Neutrophil (primary cell): ENCODE data around the gene CDHR3.
"Not testable (repeated sequence)": the region's sequence is repeated elsewhere in the genome, so short reads cannot be mapped to it uniquely, and the experiment has no call there.

Source experiments
- H3K27ac ChIP-seq: fragments of 200-600 bp; sonication (generic); 2 replicates; pipeline ENCODE4 v1.5.1; 2016; ENCODE audit warnings: mild to moderate bottlenecking, moderate library complexity
- H3K27me3 ChIP-seq: fragments of 200-600 bp; sonication (generic); 2 replicates; pipeline ENCODE4 v1.6.0; 2016; ENCODE audit warnings: mild to moderate bottlenecking
- H3K36me3 ChIP-seq: fragments of 200-600 bp; sonication (generic); 2 replicates; pipeline ENCODE4 v1.5.1; 2017
- H3K4me1 ChIP-seq, 2 experiments: fragments of 200-600 bp in 1 of 2; sonication (generic) in 1 of 2; 1 replicate in 1 of 2; 2 replicates in 1 of 2; pipeline versions ENCODE4 v1.5.1 to v1.6.1; 2013 to 2016; ENCODE audit warnings: low read depth in 1 of 2, low read length in 1 of 2, mild to moderate bottlenecking in 1 of 2, moderate library complexity in 1 of 2; ENCODE audit not compliant: control insufficient read depth in 1 of 2, insufficient read depth in 1 of 2
- H3K4me3 ChIP-seq, 2 experiments: fragments of 200-600 bp in 1 of 2; sonication (generic) in 1 of 2; 1 replicate in 1 of 2; 2 replicates in 1 of 2; pipeline ENCODE4 v1.5.1; 2013 to 2016; ENCODE audit warnings: low read depth in 1 of 2, low read length in 1 of 2, mild to moderate bottlenecking in 1 of 2, moderate library complexity in 1 of 2
- H3K9me3 ChIP-seq: fragments of 200-600 bp; sonication (generic); 2 replicates; pipeline ENCODE4 v1.5.1; 2016
- CTCF ChIP-seq: fragments of 200-600 bp; sonication (generic); IDR thresholded peaks from 2 replicates; pipeline ENCODE4 v1.5.1; 2016; ENCODE audit warnings: antibody characterized with exemption

The CDHR3 gene

GRCh38 chr7:106001196-106001595 lies 38.1 kb downstream of the CDHR3 start:
- Histone ChIP-seq H3K4me3 (no peak overlapping the region), H3K36me3 (no peaks in the 10 kb centered on the region), H3K4me1 (peaks cover 0 to 3% of the 10 kb centered on the region in 2 experiments), H3K9me3 (no peaks in the 10 kb centered on the region), H3K27me3 (peaks cover 12% of the 10 kb centered on the region), H3K27ac (no peak overlapping the region)
- TF ChIP-seq CTCF: no peak

GRCh38 chr7:106001886-106002285 lies 38.8 kb downstream of the CDHR3 start:
- peaks cover 12% of the 10 kb centered on the region for H3K27me3 ChIP-seq
- H3K36me3 ChIP-seq: no peaks in the 10 kb centered on the region
- no peaks in the 10 kb centered on the region for H3K9me3 ChIP-seq
- no peak for TF ChIP-seq CTCF
- no peak overlapping the region for H3K27ac ChIP-seq
- peaks cover 0 to 3% of the 10 kb centered on the region in 2 experiments for H3K4me1 ChIP-seq
- H3K4me3 ChIP-seq: no peak overlapping the region

- no peaks in the 10 kb centered on the region for H3K36me3 ChIP-seq
- H3K4me3 ChIP-seq: no peak overlapping the region
- H3K27me3 ChIP-seq: peaks cover 13% of the 10 kb centered on the region
- no peaks in the 10 kb centered on the region for H3K4me1 ChIP-seq
- TF ChIP-seq CTCF: no peak
- no peaks in the 10 kb centered on the region for H3K9me3 ChIP-seq
- H3K27ac ChIP-seq: no peak overlapping the region
Measured at GRCh38 chr7:106003525-106004064, 40.5 kb downstream of the CDHR3 start.

GRCh38 chr7:106006906-106007305 lies 43.8 kb downstream of the CDHR3 start:
- no peaks in the 10 kb centered on the region for H3K36me3 ChIP-seq
- no peak overlapping the region for H3K4me3 ChIP-seq
- H3K4me1 ChIP-seq: no peaks in the 10 kb centered on the region
- H3K27ac ChIP-seq: no peak overlapping the region
- peaks cover 33% of the 10 kb centered on the region for H3K27me3 ChIP-seq
- TF ChIP-seq CTCF: no peak
- no peaks in the 10 kb centered on the region for H3K9me3 ChIP-seq

- not testable (repeated sequence) for H3K27ac ChIP-seq, H3K4me1 ChIP-seq, H3K4me3 ChIP-seq, H3K9me3 ChIP-seq, H3K36me3 ChIP-seq
- peaks cover 42% of the 10 kb centered on the region for H3K27me3 ChIP-seq
Measured at GRCh38 chr7:106007796-106008195, 44.7 kb downstream of the CDHR3 start.

- Histone ChIP-seq H3K9me3 (no peaks in the 10 kb centered on the region), H3K27me3 (peaks cover 61% of the 10 kb centered on the region), H3K4me1 (no peaks in the 10 kb centered on the region), H3K36me3 (no peaks in the 10 kb centered on the region), H3K27ac (no peak overlapping the region), H3K4me3 (no peak overlapping the region)
- TF ChIP-seq CTCF: peak; percentile 65
Measured at GRCh38 chr7:106009503-106010226, 46.6 kb downstream of the CDHR3 start.
